H1 (cell line): ENCODE measurements around the gene AK8. TPM values are rescaled to one million over a fixed set of nuclear protein-coding genes. Genes with fewer than 3 reads are reported as not detected.

ENCODE experiments used
- CTCF ChIA-PET: fragments of 300-600 bp; sonication (Branson Sonifier 250); formaldehyde crosslinking; loops from one replicate; lab custom pipeline; 2021; ENCODE audit not compliant: partially characterized antibody; lab: Charles Lee
- POLR2A ChIA-PET: fragments of 300-600 bp; sonication (Branson Sonifier 250); formaldehyde crosslinking; loops from one replicate; lab custom pipeline; 2021; ENCODE audit warnings: inconsistent platforms; ENCODE audit not compliant: partially characterized antibody; lab: Charles Lee
- DNase-seq, 2 experiments: peaks; one replicate each; pipeline versions ENCODE4 v3.0.0 to v3.0.0-alpha.2; 2010 to 2022; ENCODE audit warnings: low spot score in 2 of 2, low read depth in 1 of 2, mixed read lengths in 1 of 2
- FAIRE-seq: peaks from 2 replicates; lab custom pipeline; 2011; peaks lifted over from hg19 to GRCh38; lab: Jason Lieb, UNC
- H2AFZ ChIP-seq: 2 replicates; pipeline ENCODE4 v1.8.1; 2012; ENCODE audit warnings: low read length, inconsistent platforms
- H2AK5ac ChIP-seq: 2 replicates; pipeline ENCODE4 v1.6.1; 2013; ENCODE audit warnings: low read depth, low read length
- H2BK120ac ChIP-seq: replicated peaks from 2 replicates; pipeline ENCODE3; 2013; ENCODE audit warnings: low read depth, low read length, inconsistent platforms
- H2BK12ac ChIP-seq: 2 replicates; pipeline ENCODE4 v1.6.1; 2013; ENCODE audit warnings: low read depth, low read length
- H2BK15ac ChIP-seq: 2 replicates; pipeline ENCODE4 v1.6.1; 2013; ENCODE audit warnings: low read length
- H2BK20ac ChIP-seq: 2 replicates; pipeline ENCODE4 v1.6.1; 2013; ENCODE audit warnings: low read length
- H2BK5ac ChIP-seq: 2 replicates; pipeline ENCODE4 v1.6.1; 2013; ENCODE audit warnings: low read depth, low read length
- H3K14ac ChIP-seq: 2 replicates; pipeline ENCODE4 v1.6.1; 2013; ENCODE audit warnings: inconsistent platforms; ENCODE audit not compliant: insufficient read length
- H3K18ac ChIP-seq: 2 replicates; pipeline ENCODE4 v1.6.1; 2013; ENCODE audit warnings: low read length; ENCODE audit errors: extremely low read depth
- H3K23ac ChIP-seq: 2 replicates; pipeline ENCODE4 v1.6.1; 2013; ENCODE audit warnings: inconsistent platforms; ENCODE audit not compliant: insufficient read length
- H3K23me2 ChIP-seq: 2 replicates; pipeline ENCODE4 v1.6.1; 2013; ENCODE audit warnings: low read depth, low read length
- H3K27ac ChIP-seq: 2 replicates; pipeline ENCODE4 v1.6.1; 2011; ENCODE audit warnings: low read depth, low read length, inconsistent platforms
- H3K27me3 ChIP-seq, 4 experiments: replicated peaks in 1 of 4; 1 replicate in 1 of 4; 2 replicates in 3 of 4; pipeline versions ENCODE4 v1.6.1 to v1.8.1; 2011 to 2013; ENCODE audit warnings: low read length in 3 of 4, mild to moderate bottlenecking in 3 of 4, inconsistent platforms in 2 of 4, mixed read lengths in 2 of 4, moderate library complexity in 1 of 4; ENCODE audit not compliant: control insufficient read depth in 3 of 4, insufficient read depth in 3 of 4; ENCODE audit errors: extremely low read depth in 1 of 4
- H3K36me3 ChIP-seq, 4 experiments: 2 replicates each; pipeline versions ENCODE4 v1.6.1 to v1.8.1; 2011 to 2013; ENCODE audit warnings: mild to moderate bottlenecking in 4 of 4, low read length in 3 of 4, moderate library complexity in 2 of 4, control low read depth in 1 of 4, inconsistent platforms in 1 of 4; ENCODE audit not compliant: insufficient read depth in 4 of 4, control insufficient read depth in 2 of 4
- H3K4ac ChIP-seq: replicated peaks from 2 replicates; pipeline ENCODE3; 2013; ENCODE audit warnings: low read length, low read depth, mixed read lengths, inconsistent platforms; ENCODE audit not compliant: insufficient read length
- H3K4me1 ChIP-seq, 4 experiments: replicated peaks in 1 of 4; 1 replicate in 1 of 4; 2 replicates in 3 of 4; pipeline versions ENCODE4 v1.6.1 to v1.8.1; 2011 to 2013; ENCODE audit warnings: low read length in 3 of 4, inconsistent platforms in 2 of 4, mixed read lengths in 1 of 4; ENCODE audit not compliant: insufficient read depth in 4 of 4, control insufficient read depth in 3 of 4
- H3K4me2 ChIP-seq, 2 experiments: 2 replicates each; pipeline versions ENCODE4 v1.6.1 to v1.8.1; 2011 to 2013; ENCODE audit warnings: low read depth in 2 of 2, low read length in 2 of 2, control low read depth in 1 of 2, inconsistent platforms in 1 of 2, mild to moderate bottlenecking in 1 of 2; ENCODE audit not compliant: insufficient read depth in 1 of 2
- H3K4me3 ChIP-seq, 4 experiments: fragments of 200-600, 300-600 bp in 1 of 4; sonication (generic), shearing (Covaris generic), sonication (Bioruptor Twin) in 1 of 4; 2 replicates each; pipeline versions ENCODE4 v1.5.1 to v1.8.1; 2011 to 2016; ENCODE audit warnings: low read length in 4 of 4, low read depth in 3 of 4, control low read depth in 2 of 4, inconsistent platforms in 2 of 4, mild to moderate bottlenecking in 2 of 4, mixed read lengths in 1 of 4, moderate library complexity in 1 of 4; ENCODE audit not compliant: insufficient read depth in 2 of 4; ENCODE audit errors: extremely low read depth in 1 of 4
- H3K56ac ChIP-seq: replicated peaks from 2 replicates; pipeline ENCODE3; 2013; ENCODE audit warnings: low read depth, mild to moderate bottlenecking, mixed read lengths, low read length, inconsistent platforms; ENCODE audit not compliant: insufficient read length
- H3K79me1 ChIP-seq: 2 replicates; pipeline ENCODE4 v1.6.1; 2013; ENCODE audit warnings: low read depth, low read length, control low read depth
- H3K79me2 ChIP-seq, 2 experiments: 2 replicates each; pipeline versions ENCODE4 v1.6.1 to v1.8.1; 2012 to 2013; ENCODE audit warnings: low read length in 2 of 2, mild to moderate bottlenecking in 2 of 2, inconsistent platforms in 1 of 2; ENCODE audit not compliant: insufficient read depth in 2 of 2, control insufficient read depth in 1 of 2
- H3K9ac ChIP-seq, 4 experiments: replicated peaks in 1 of 4; 1 replicate in 1 of 4; 2 replicates in 3 of 4; pipeline versions ENCODE4 v1.6.1 to v1.8.1; 2011 to 2013; ENCODE audit warnings: low read depth in 3 of 4, low read length in 3 of 4, control low read depth in 2 of 4, mild to moderate bottlenecking in 2 of 4, moderate library complexity in 2 of 4, inconsistent platforms in 1 of 4; ENCODE audit errors: extremely low read depth in 1 of 4
- H3K9me3 ChIP-seq, 2 experiments: 2 replicates each; pipeline versions ENCODE4 v1.6.1 to v1.8.1; 2012 to 2013; ENCODE audit warnings: mild to moderate bottlenecking in 2 of 2, moderate library complexity in 2 of 2, control low read depth in 1 of 2, inconsistent platforms in 1 of 2, low read depth in 1 of 2, low read length in 1 of 2, mixed read lengths in 1 of 2; ENCODE audit not compliant: insufficient read depth in 2 of 2
- H4K20me1 ChIP-seq, 2 experiments: replicated peaks in 1 of 2; 2 replicates each; pipeline versions ENCODE3 to v1.8.1; 2011 to 2013; ENCODE audit warnings: inconsistent platforms in 2 of 2, low read length in 2 of 2, mild to moderate bottlenecking in 1 of 2; ENCODE audit not compliant: insufficient read depth in 2 of 2, control insufficient read depth in 1 of 2
- H4K5ac ChIP-seq: 2 replicates; pipeline ENCODE4 v1.6.1; 2013; ENCODE audit warnings: low read length, low read depth, mixed read lengths, inconsistent platforms; ENCODE audit not compliant: insufficient read length
- H4K8ac ChIP-seq: 2 replicates; pipeline ENCODE4 v1.8.0; 2013; ENCODE audit warnings: mild to moderate bottlenecking, moderate library complexity, low read length, inconsistent platforms; ENCODE audit not compliant: insufficient read depth; ENCODE audit errors: extremely low read depth
- H4K91ac ChIP-seq: replicated peaks from 2 replicates; pipeline ENCODE3; 2013; ENCODE audit warnings: low read length, mixed read lengths, inconsistent platforms; ENCODE audit not compliant: insufficient read length
- CREB1 ChIP-seq: IDR thresholded peaks from 2 replicates; pipeline ENCODE4 v1.6.1; 2012; ENCODE audit warnings: inconsistent platforms
- FOSL1 ChIP-seq: IDR thresholded peaks from 2 replicates; pipeline ENCODE4 v1.6.1; 2011; ENCODE audit warnings: mild to moderate bottlenecking, low read depth, low read length, moderate library complexity; ENCODE audit not compliant: insufficient read depth
- SIRT6 ChIP-seq: IDR thresholded peaks from one replicate; pipeline ENCODE4 v1.7.1; 2012; ENCODE audit warnings: low read length, inconsistent platforms
- USF2 ChIP-seq: IDR thresholded peaks from 2 replicates; pipeline ENCODE4 v1.6.1; 2011; ENCODE audit warnings: low read length, improper control_type of control experiment
- WGBS, 2 experiments: shearing (Covaris generic) in 1 of 2; methylation state at CpG; one replicate each; pipeline versions ENCODE4 v1.1.6 to v1.1.7; 2013 to 2015; ENCODE audit warnings: low lambda C conversion rate in 2 of 2, mixed read lengths in 2 of 2, inconsistent platforms in 1 of 2, low coverage in 1 of 2, missing lambda C conversion rate in 1 of 2; ENCODE audit not compliant: insufficient replicate concordance in 2 of 2, insufficient coverage in 1 of 2, insufficient read length in 1 of 2; ENCODE audit errors: extremely low coverage in 1 of 2, missing lambda C conversion rate in 1 of 2; 5-methylcytosine and 5-hydroxymethylcytosine counted together
- polyA plus RNA-seq, 7 experiments: library from polyadenylated mRNA; depleted of rRNA in 3 of 7; stranded (reverse) in 5 of 7; unstranded in 2 of 7; fragments of >200 nt in 5 of 7; fragments of 200-250 nt in 2 of 7; gene quantifications; 1 replicate in 5 of 7; 2 replicates in 1 of 7; 4 replicates in 1 of 7; pipeline versions ENCODE4 v1.2.1 to v1.2.3, GENCODE V29; 2011 to 2013; ENCODE audit warnings: missing spikeins in 2 of 7, mixed read lengths in 2 of 7
- total RNA-seq: library from RNA; stranded (reverse); fragmentation: NEBNext Ultra II Directional; extraction: Animal tissue kit (Norgen Biotek cat#: 25700); gene quantifications from 2 replicates; pipeline ENCODE4 v1.2.1, GENCODE V29; 2021
- TF ChIP-seq, protein P1 (sequence below), 3 experiments: IDR thresholded peaks; 1 replicate in 2 of 3; 2 replicates in 1 of 3; pipeline versions ENCODE4 v1.5.1 to v1.6.1; 2011; ENCODE audit warnings: low read length in 3 of 3, mild to moderate bottlenecking in 3 of 3, inconsistent platforms in 2 of 3, low read depth in 1 of 3, moderate library complexity in 1 of 3; ENCODE audit not compliant: insufficient read depth in 1 of 3; ENCODE audit errors: control extremely low read depth in 1 of 3

Gene AK8
- total and polyA plus RNA-seq, 2 of the 8 experiments (the other 6 are each of a cell fraction or from before 2014, with no cell fraction given): 0.35 to 0.48 TPM

DNA sequence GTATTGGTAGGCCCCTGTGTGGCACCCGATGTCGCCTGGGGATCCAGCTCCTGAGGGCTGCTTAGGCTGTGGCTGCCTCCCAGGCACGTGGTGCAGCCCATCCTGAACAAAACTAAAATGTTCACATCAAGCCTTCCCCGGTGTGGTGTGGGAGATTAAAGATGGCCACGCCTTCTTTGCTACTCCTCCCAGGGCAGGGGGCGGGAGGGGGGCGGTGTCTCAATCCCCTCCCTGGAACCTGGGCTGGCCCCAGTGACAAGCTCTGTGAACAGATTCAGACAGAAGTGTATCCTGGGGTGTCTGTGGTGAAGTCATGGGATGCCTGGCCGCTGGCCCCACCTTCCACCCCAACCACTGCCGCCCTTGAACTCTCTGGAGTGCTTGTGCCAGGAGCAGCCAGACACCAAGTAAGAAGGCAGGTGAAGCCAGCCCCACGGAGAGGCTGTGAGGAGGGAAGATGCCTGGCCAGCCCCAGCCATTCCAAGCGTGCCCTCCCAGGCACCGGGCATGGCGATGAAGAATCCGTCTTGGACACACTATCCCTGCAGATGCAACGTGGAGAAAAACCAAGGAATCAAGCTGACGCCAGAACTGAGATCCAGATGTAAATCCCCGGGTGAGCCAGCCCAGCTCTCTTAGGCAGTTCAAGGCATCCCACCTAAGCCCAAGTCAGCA is 75.8 kb downstream of the AK8 start:
- ChIA-PET POLR2A (interaction anchor here (1.4 kb wide), 1 partner anchor 110 kb away, joined by 5 read pairs; no protein-coding TSS in a partner anchor), CTCF (interaction anchor here (0.6 to 1.6 kb wide), 8 partner anchors 10 to 157 kb away, joined by 3 to 5 read pairs (median 4); no protein-coding TSS in a partner anchor)
- TF ChIP-seq CREB1: no peak
- TF ChIP-seq SIRT6: no peak
- TF ChIP-seq, protein P1, sequence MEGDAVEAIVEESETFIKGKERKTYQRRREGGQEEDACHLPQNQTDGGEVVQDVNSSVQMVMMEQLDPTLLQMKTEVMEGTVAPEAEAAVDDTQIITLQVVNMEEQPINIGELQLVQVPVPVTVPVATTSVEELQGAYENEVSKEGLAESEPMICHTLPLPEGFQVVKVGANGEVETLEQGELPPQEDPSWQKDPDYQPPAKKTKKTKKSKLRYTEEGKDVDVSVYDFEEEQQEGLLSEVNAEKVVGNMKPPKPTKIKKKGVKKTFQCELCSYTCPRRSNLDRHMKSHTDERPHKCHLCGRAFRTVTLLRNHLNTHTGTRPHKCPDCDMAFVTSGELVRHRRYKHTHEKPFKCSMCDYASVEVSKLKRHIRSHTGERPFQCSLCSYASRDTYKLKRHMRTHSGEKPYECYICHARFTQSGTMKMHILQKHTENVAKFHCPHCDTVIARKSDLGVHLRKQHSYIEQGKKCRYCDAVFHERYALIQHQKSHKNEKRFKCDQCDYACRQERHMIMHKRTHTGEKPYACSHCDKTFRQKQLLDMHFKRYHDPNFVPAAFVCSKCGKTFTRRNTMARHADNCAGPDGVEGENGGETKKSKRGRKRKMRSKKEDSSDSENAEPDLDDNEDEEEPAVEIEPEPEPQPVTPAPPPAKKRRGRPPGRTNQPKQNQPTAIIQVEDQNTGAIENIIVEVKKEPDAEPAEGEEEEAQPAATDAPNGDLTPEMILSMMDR (IDR thresholded peaks at IDR 0.05; ENCODE audit: control extremely low read depth in 1 of 3, insufficient read depth in 1 of 3, low read depth in 1 of 3, low read length in 3 of 3): no peak
- TF ChIP-seq USF2: no peak
- TF ChIP-seq FOSL1: no peak
- Histone ChIP-seq H4K91ac (no peak overlapping the region), H3K4me3 (no peak overlapping the region), H3K79me2 (no peaks in the 10 kb centered on the region), H3K27ac (no peak overlapping the region), H2BK20ac (no peak overlapping the region), H3K4me1 (peaks cover 1 to 13% (median 2%) of the 10 kb centered on the region in 4 experiments; a peak in 6 of 7 replicates), H2BK120ac (no peak overlapping the region), H4K8ac (no peak overlapping the region), H3K79me1 (no peaks in the 10 kb centered on the region), H2BK5ac (no peak overlapping the region), H3K4ac (no peak overlapping the region), H2BK15ac (no peak overlapping the region), H3K18ac (no peak overlapping the region), H3K9me3 (no peaks in the 10 kb centered on the region), H3K27me3 (peaks cover 0 to 20% (median 12%) of the 10 kb centered on the region in 4 experiments; a peak in 3 of 7 replicates), H4K5ac (no peak overlapping the region), H3K14ac (no peak overlapping the region), H2AK5ac (no peak overlapping the region), H2BK12ac (0 out of 2 replicates have a peak overlapping the region, but pooled peaks have one; percentile 5), H3K4me2 (no peak overlapping the region), H3K56ac (no peak overlapping the region), H4K20me1 (peaks cover 0 to 6% of the 10 kb centered on the region in 2 experiments), H2AFZ (no peak overlapping the region), H3K23me2 (peaks cover 3% of the 10 kb centered on the region; the same call in 1 of the 2 replicates), H3K36me3 (no peaks in the 10 kb centered on the region), H3K9ac (no peak overlapping the region), H3K23ac (no peak overlapping the region)
- DNase-seq (no peak), FAIRE-seq (no peak)
- 79% methylated on average over 16 of the region's 17 CpGs; no CpG with 5 or more reads in 1 of the 2 experiments for WGBS, 2 experiments
